Measurements from ENCODE around the gene MSMO1. TPM values are rescaled to one million over a fixed set of nuclear protein-coding genes. Genes with fewer than 3 reads are reported as not detected.
"Not testable (repeated sequence)": the region's sequence is repeated elsewhere in the genome, so short reads cannot be mapped to it uniquely, and the experiment has no call there.

Gene MSMO1
- 10 to 100 TPM; 11.8 to 35.3 (median 24.6) TPM for total RNA-seq

GRCh38 chr4:165327211-165328100, at the start of gene MSMO1:
Gene MSMO1 (plus strand): TSS chr4:165327669. CDS start chr4:165333371, 5,702 bp downstream.
- peak within 1 kb of the TSS; percentile 79 to 91 (median 91) for H3K4me3 ChIP-seq
- peak within 1 kb of the TSS; percentile 89 to 92 for H3K27ac ChIP-seq
- peaks cover 0 to 4% of the 10 kb centered on the region in 2 donors for H3K4me1 ChIP-seq
- intact Hi-C loops (cut with DNase I; ENCODE audit: low total_unique reads), result loop anchor here (10.0 kb wide), 1 partner anchor 123 kb away; the partner anchor contains the start of gene KLHL2
- H3K9me3 ChIP-seq, result no peaks in the 10 kb centered on the region
- DNase-seq (ENCODE audit: low spot score in 2 of 2), result peak; percentile 99 to 100
- no peaks in the 10 kb centered on the region for H3K36me3 ChIP-seq
- H3K27me3 ChIP-seq, result no peaks in the 10 kb centered on the region
- TF ChIP-seq CTCF (IDR thresholded peaks at IDR 0.05) (no peak), POLR2A (IDR thresholded peaks at IDR 0.05) (peak; percentile 70), POLR2AphosphoS5 (IDR thresholded peaks at IDR 0.05) (peak; percentile 59 to 89 (median 76))

- intact Hi-C loops (cut with DNase I; ENCODE audit: low total_unique reads); H3K36me3 ChIP-seq; H3K27ac ChIP-seq; H3K4me1 ChIP-seq; DNase-seq (ENCODE audit: low spot score in 2 of 2); H3K9me3 ChIP-seq; H3K27me3 ChIP-seq; H3K4me3 ChIP-seq: not testable (repeated sequence)
These were observed 47.9 kb upstream of the MSMO1 start for GRCh38 chr4:165279531-165279930.

- H3K36me3 ChIP-seq; H3K4me3 ChIP-seq; intact Hi-C loops (cut with DNase I; ENCODE audit: low total_unique reads); H3K9me3 ChIP-seq; DNase-seq (ENCODE audit: low spot score in 2 of 2); H3K4me1 ChIP-seq; H3K27ac ChIP-seq; H3K27me3 ChIP-seq: not testable (repeated sequence)
These were observed 42.8 kb upstream of the MSMO1 start for GRCh38 chr4:165284697-165285096.

GRCh38 chr4:165286619-165287340, 40.7 kb upstream of the MSMO1 start:
- intact Hi-C loops (cut with DNase I; ENCODE audit: low total_unique reads); H3K27me3 ChIP-seq; DNase-seq (ENCODE audit: low spot score in 2 of 2); H3K4me3 ChIP-seq; H3K27ac ChIP-seq; H3K4me1 ChIP-seq; H3K36me3 ChIP-seq; H3K9me3 ChIP-seq: not testable (repeated sequence)

GRCh38 chr4:165288226-165288625, 39.2 kb upstream of the MSMO1 start:
- DNase-seq (ENCODE audit: low spot score in 2 of 2), result no peak
- no peak for TF ChIP-seq CTCF (IDR thresholded peaks at IDR 0.05)
- no peak for TF ChIP-seq POLR2A (IDR thresholded peaks at IDR 0.05)
- TF ChIP-seq POLR2AphosphoS5 (IDR thresholded peaks at IDR 0.05), result no peak
- H3K27me3 ChIP-seq, result no peaks in the 10 kb centered on the region
- intact Hi-C loops (cut with DNase I; ENCODE audit: low total_unique reads), result no loop called here
- H3K9me3 ChIP-seq, result no peaks in the 10 kb centered on the region
- no peak overlapping the region for H3K27ac ChIP-seq
- no peaks in the 10 kb centered on the region for H3K4me1 ChIP-seq
- no peak overlapping the region for H3K4me3 ChIP-seq
- no peaks in the 10 kb centered on the region for H3K36me3 ChIP-seq

GRCh38 chr4:165288639-165289422, 38.6 kb upstream of the MSMO1 start:
- no peak for TF ChIP-seq CTCF (IDR thresholded peaks at IDR 0.05)
- Histone ChIP-seq H3K27me3 (no peaks in the 10 kb centered on the region), H3K9me3 (no peaks in the 10 kb centered on the region), H3K4me3 (no peak overlapping the region), H3K36me3 (no peaks in the 10 kb centered on the region), H3K4me1 (no peaks in the 10 kb centered on the region), H3K27ac (no peak overlapping the region)
- intact Hi-C loops (cut with DNase I; ENCODE audit: low total_unique reads), result no loop called here
- DNase-seq (ENCODE audit: low spot score in 2 of 2), result no peak
